WTC11 (cell line): ENCODE measurements around the gene KRT35.

ENCODE experiments used
- ATF6 ChIP-seq: sonication (generic); formaldehyde crosslinking; IDR thresholded peaks from 2 replicates; pipeline ENCODE4 v1.8.1; 2023; ENCODE audit warnings: mild to moderate bottlenecking, missing genetic modification reagents
- CTCF ChIP-seq: fragments of 200-600 bp; IDR thresholded peaks from 2 replicates; pipeline ENCODE4 v1.8.0; 2022; ENCODE audit warnings: antibody characterized with exemption
- E2F4 ChIP-seq: sonication (generic); formaldehyde crosslinking; IDR thresholded peaks from 2 replicates; pipeline ENCODE4 v1.8.1; 2022; ENCODE audit warnings: low read depth, mild to moderate bottlenecking, moderate library complexity, missing genetic modification reagents, borderline replicate concordance
- E2F5 ChIP-seq: sonication (generic); formaldehyde crosslinking; IDR thresholded peaks from 2 replicates; pipeline ENCODE4 v1.8.1; 2022; ENCODE audit warnings: mild to moderate bottlenecking, moderate library complexity, missing genetic modification reagents
- ESRRA ChIP-seq: sonication (generic); formaldehyde crosslinking; IDR thresholded peaks from 2 replicates; pipeline ENCODE4 v1.8.1; 2022; ENCODE audit warnings: mild to moderate bottlenecking, missing genetic modification reagents, borderline replicate concordance
- NFE2L1 ChIP-seq: sonication (generic); formaldehyde crosslinking; IDR thresholded peaks from 2 replicates; pipeline ENCODE4 v1.8.1; 2023; ENCODE audit warnings: missing genetic modification reagents
- ZNF232 ChIP-seq: sonication (generic); formaldehyde crosslinking; IDR thresholded peaks from 2 replicates; pipeline ENCODE4 v1.8.0; 2022; ENCODE audit warnings: mild to moderate bottlenecking, missing genetic modification reagents

GRCh38 chr17:41440531-41441033 lies 40.4 kb downstream of the KRT35 start, which contains the start of gene KRT38:
- TF ChIP-seq CTCF, result no peak
- no peak for TF ChIP-seq ESRRA (CRISPR knock-in tag)
- no peak for TF ChIP-seq NFE2L1
- TF ChIP-seq ATF6 (CRISPR knock-in tag), result no peak
- no peak for TF ChIP-seq E2F4
- no peak for TF ChIP-seq E2F5 (CRISPR knock-in tag)
- TF ChIP-seq ZNF232 (CRISPR knock-in tag), result no peak
